Endothelial cell of umbilical vein (primary cell): ENCODE results near the gene GRK5.
"Not testable (repeated sequence)": the region's sequence is repeated elsewhere in the genome, so short reads cannot be mapped to it uniquely, and the experiment has no call there.

Source experiments
- EZH2 ChIP-seq: IDR thresholded peaks from 2 replicates; pipeline ENCODE4 v1.6.1; 2012; ENCODE audit warnings: borderline replicate concordance, low read depth, mild to moderate bottlenecking, moderate library complexity, low read length, inconsistent platforms; ENCODE audit not compliant: severe bottlenecking
- POLR2A ChIP-seq: IDR thresholded peaks from 2 replicates; pipeline ENCODE4 v1.6.1; 2012; ENCODE audit warnings: low read depth, mild to moderate bottlenecking, control low read depth, low read length
- POLR2AphosphoS5 ChIP-seq: IDR thresholded peaks from 2 replicates; pipeline ENCODE4 v1.6.1; 2012; ENCODE audit warnings: low read depth, mild to moderate bottlenecking, control low read depth, low read length, moderate library complexity; ENCODE audit not compliant: insufficient read depth
- TF ChIP-seq, protein P1 (sequence below), 2 donors: IDR thresholded peaks; 1 replicate in 1 of 2; 2 replicates in 1 of 2; pipeline ENCODE4 v1.5.1; 2011; ENCODE audit warnings: low read length in 2 of 2, mild to moderate bottlenecking in 2 of 2, moderate library complexity in 2 of 2, control low read depth in 1 of 2, inconsistent platforms in 1 of 2, low read depth in 1 of 2; ENCODE audit not compliant: insufficient read depth in 1 of 2; ENCODE audit errors: extremely low read depth in 1 of 2

DNA sequence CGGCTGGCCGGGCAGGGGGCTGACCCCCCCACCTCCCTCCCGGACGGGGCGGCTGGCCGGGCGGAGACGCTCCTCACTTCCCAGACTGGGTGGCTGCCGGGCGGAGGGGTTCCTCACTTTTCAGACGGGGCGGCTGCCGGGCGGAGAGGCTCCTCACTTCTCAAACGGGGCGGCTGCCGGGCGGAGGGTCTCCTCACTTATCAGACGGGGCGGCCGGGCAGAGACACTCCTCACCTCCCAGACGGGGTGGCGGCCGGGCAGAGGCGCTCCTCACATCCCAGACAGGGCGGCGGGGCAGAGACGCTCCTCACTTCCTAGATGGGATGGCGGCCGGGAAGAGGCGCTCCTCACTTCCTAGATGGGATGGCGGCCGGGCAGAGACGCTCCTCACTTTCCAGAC, 53.6 kb downstream of the GRK5 start:
- TF ChIP-seq, protein P1, sequence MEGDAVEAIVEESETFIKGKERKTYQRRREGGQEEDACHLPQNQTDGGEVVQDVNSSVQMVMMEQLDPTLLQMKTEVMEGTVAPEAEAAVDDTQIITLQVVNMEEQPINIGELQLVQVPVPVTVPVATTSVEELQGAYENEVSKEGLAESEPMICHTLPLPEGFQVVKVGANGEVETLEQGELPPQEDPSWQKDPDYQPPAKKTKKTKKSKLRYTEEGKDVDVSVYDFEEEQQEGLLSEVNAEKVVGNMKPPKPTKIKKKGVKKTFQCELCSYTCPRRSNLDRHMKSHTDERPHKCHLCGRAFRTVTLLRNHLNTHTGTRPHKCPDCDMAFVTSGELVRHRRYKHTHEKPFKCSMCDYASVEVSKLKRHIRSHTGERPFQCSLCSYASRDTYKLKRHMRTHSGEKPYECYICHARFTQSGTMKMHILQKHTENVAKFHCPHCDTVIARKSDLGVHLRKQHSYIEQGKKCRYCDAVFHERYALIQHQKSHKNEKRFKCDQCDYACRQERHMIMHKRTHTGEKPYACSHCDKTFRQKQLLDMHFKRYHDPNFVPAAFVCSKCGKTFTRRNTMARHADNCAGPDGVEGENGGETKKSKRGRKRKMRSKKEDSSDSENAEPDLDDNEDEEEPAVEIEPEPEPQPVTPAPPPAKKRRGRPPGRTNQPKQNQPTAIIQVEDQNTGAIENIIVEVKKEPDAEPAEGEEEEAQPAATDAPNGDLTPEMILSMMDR (IDR thresholded peaks at IDR 0.05; ENCODE audit: extremely low read depth in 1 of 2, insufficient read depth in 1 of 2, low read depth in 1 of 2, low read length in 2 of 2), result not testable (repeated sequence)
- TF ChIP-seq POLR2AphosphoS5, EZH2, POLR2A: not testable (repeated sequence)
